ENCODE data around the gene GUCY1A1.

DNA sequence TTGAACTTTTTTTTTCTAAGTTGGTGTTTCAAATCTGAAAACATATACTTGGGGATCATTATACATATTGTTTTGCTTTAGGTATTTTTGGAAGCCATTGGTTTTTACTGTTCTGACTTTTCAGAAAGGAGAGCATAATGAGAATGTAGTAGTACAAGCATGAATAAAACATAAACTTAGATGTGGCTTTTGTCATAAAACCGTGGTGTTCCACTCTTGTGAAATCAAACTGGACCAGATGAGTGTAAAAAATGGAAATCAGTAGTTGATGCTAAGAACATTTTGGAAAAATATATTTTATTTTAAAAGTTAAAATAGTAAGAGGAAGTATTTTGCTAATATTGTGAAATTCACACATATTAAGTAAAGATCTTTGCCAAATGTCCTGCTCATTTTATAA is 29.6 kb downstream of the GUCY1A1 start:
- TF ChIP-seq CTCF (IDR thresholded peaks at IDR 0.05) (no peak), EZH2 (IDR thresholded peaks at IDR 0.05) (no peak)
